HUES6 (cell line): ENCODE results near the gene ODAD3.
A peak's percentile ranks its signal among the peaks of the same experiment; 100 is the strongest.
"Not testable (repeated sequence)": the region's sequence is repeated elsewhere in the genome, so short reads cannot be mapped to it uniquely, and the experiment has no call there.

Experiments
- H3K27ac ChIP-seq: 2 replicates; pipeline ENCODE4 v1.7.0; 2013; ENCODE audit warnings: low read depth, mild to moderate bottlenecking, low read length, inconsistent platforms
- H3K27me3 ChIP-seq: 2 replicates; pipeline ENCODE4 v1.6.1; 2013; ENCODE audit warnings: low read length; ENCODE audit not compliant: control insufficient read depth, insufficient read depth
- H3K36me3 ChIP-seq: 2 replicates; pipeline ENCODE4 v1.6.1; 2013; ENCODE audit warnings: low read length; ENCODE audit not compliant: control insufficient read depth, insufficient read depth
- H3K4me1 ChIP-seq: 2 replicates; pipeline ENCODE4 v1.6.1; 2013; ENCODE audit warnings: low read length; ENCODE audit not compliant: control insufficient read depth, insufficient read depth
- H3K4me3 ChIP-seq: 2 replicates; pipeline ENCODE4 v1.5.1; 2013; ENCODE audit warnings: low read depth, low read length
- H3K9ac ChIP-seq: one replicate; pipeline ENCODE4 v1.6.1; 2013; ENCODE audit warnings: mild to moderate bottlenecking, low read length
- H3K9me3 ChIP-seq: 2 replicates; pipeline ENCODE4 v1.6.1; 2013; ENCODE audit warnings: low read depth, low read length; ENCODE audit not compliant: control insufficient read depth, insufficient read depth

Gene ODAD3

GRCh38 chr19:11457831-11458230, 22.9 kb upstream of the ODAD3 start:
- H3K9ac ChIP-seq: no peak overlapping the region
- no peak overlapping the region for H3K4me3 ChIP-seq

GRCh38 chr19:11457115-11457514, 22.2 kb upstream of the ODAD3 start:
- H3K36me3 ChIP-seq: no peaks in the 10 kb centered on the region
- peaks cover 20% of the 10 kb centered on the region for H3K4me1 ChIP-seq
- H3K27ac ChIP-seq: no peak overlapping the region
- H3K9ac ChIP-seq: no peak overlapping the region
- no peaks in the 10 kb centered on the region for H3K9me3 ChIP-seq
- no peak overlapping the region for H3K4me3 ChIP-seq
- H3K27me3 ChIP-seq: no peaks in the 10 kb centered on the region

More at GRCh38 chr19:11457831-11458230, 22.9 kb upstream of the ODAD3 start:
- no peaks in the 10 kb centered on the region for H3K9me3 ChIP-seq
- H3K4me1 ChIP-seq: peaks cover 13% of the 10 kb centered on the region
- H3K36me3 ChIP-seq: no peaks in the 10 kb centered on the region
- no peak overlapping the region for H3K27ac ChIP-seq
- H3K27me3 ChIP-seq: no peaks in the 10 kb centered on the region

- no peaks in the 10 kb centered on the region for H3K36me3 ChIP-seq
- no peak overlapping the region for H3K4me3 ChIP-seq
- H3K4me1 ChIP-seq: peaks cover 24% of the 10 kb centered on the region
- no peaks in the 10 kb centered on the region for H3K9me3 ChIP-seq
- H3K9ac ChIP-seq: no peak overlapping the region
- H3K27ac ChIP-seq: no peak overlapping the region
- no peaks in the 10 kb centered on the region for H3K27me3 ChIP-seq
Observed at GRCh38 chr19:11456659-11457058, 21.7 kb upstream of the ODAD3 start.

- H3K9ac ChIP-seq, H3K9me3 ChIP-seq, H3K27ac ChIP-seq, H3K4me3 ChIP-seq, H3K27me3 ChIP-seq, H3K36me3 ChIP-seq: not testable (repeated sequence)
- H3K4me1 ChIP-seq: peaks cover 29% of the 10 kb centered on the region
Observed at GRCh38 chr19:11455233-11455554, 20.3 kb upstream of the ODAD3 start.

GRCh38 chr19:11453468-11454341, 18.8 kb upstream of the ODAD3 start:
- H3K4me3 ChIP-seq: no peak overlapping the region
- H3K27ac ChIP-seq: no peak overlapping the region

GRCh38 chr19:11452620-11453310, 17.8 kb upstream of the ODAD3 start:
- H3K27ac ChIP-seq: no peak overlapping the region; the same call in none of the 2 replicates
- no peaks in the 10 kb centered on the region for H3K9me3 ChIP-seq
- H3K4me1 ChIP-seq: peaks cover 29% of the 10 kb centered on the region
- no peaks in the 10 kb centered on the region for H3K27me3 ChIP-seq
- H3K36me3 ChIP-seq: peaks cover 24% of the 10 kb centered on the region
- H3K4me3 ChIP-seq: no peak overlapping the region
- H3K9ac ChIP-seq: no peak overlapping the region

More at GRCh38 chr19:11453468-11454341, 18.8 kb upstream of the ODAD3 start:
- Histone ChIP-seq H3K4me1 (peaks cover 29% of the 10 kb centered on the region), H3K36me3 (peaks cover 14% of the 10 kb centered on the region), H3K9ac (no peak overlapping the region), H3K27me3 (no peaks in the 10 kb centered on the region), H3K9me3 (no peaks in the 10 kb centered on the region)

GRCh38 chr19:11451871-11452619, 17.1 kb upstream of the ODAD3 start:
- Histone ChIP-seq H3K36me3 (peaks cover 31% of the 10 kb centered on the region), H3K9ac (no peak overlapping the region), H3K27me3 (no peaks in the 10 kb centered on the region), H3K27ac (peak overlapping the region; percentile 33; the same call in 1 of the 2 replicates), H3K4me1 (peaks cover 23% of the 10 kb centered on the region), H3K4me3 (peak overlapping the region; percentile 10; the same call in 1 of the 2 replicates), H3K9me3 (no peaks in the 10 kb centered on the region)

- H3K27me3 ChIP-seq: no peaks in the 10 kb centered on the region
- H3K36me3 ChIP-seq: peaks cover 34% of the 10 kb centered on the region
- H3K9me3 ChIP-seq: no peaks in the 10 kb centered on the region
- H3K27ac ChIP-seq: 0 out of 2 replicates have a peak overlapping the region, but pooled peaks have one; percentile 33
- H3K9ac ChIP-seq: no peak overlapping the region
- no peak overlapping the region; the same call in 1 of the 2 replicates for H3K4me3 ChIP-seq
- peaks cover 23% of the 10 kb centered on the region for H3K4me1 ChIP-seq
Observed at GRCh38 chr19:11451327-11451870, 16.5 kb upstream of the ODAD3 start.

GRCh38 chr19:11450570-11451326, 15.8 kb upstream of the ODAD3 start:
- H3K4me1 ChIP-seq: peaks cover 23% of the 10 kb centered on the region
- no peak overlapping the region for H3K27ac ChIP-seq
- no peaks in the 10 kb centered on the region for H3K27me3 ChIP-seq
- H3K9ac ChIP-seq: no peak overlapping the region
- H3K9me3 ChIP-seq: no peaks in the 10 kb centered on the region
- peaks cover 37% of the 10 kb centered on the region for H3K36me3 ChIP-seq
- no peak overlapping the region for H3K4me3 ChIP-seq

- Histone ChIP-seq H3K27me3 (no peaks in the 10 kb centered on the region), H3K36me3 (peaks cover 53% of the 10 kb centered on the region), H3K27ac (no peak overlapping the region), H3K4me1 (peaks cover 23% of the 10 kb centered on the region), H3K9me3 (no peaks in the 10 kb centered on the region), H3K9ac (no peak overlapping the region), H3K4me3 (no peak overlapping the region)
Observed at GRCh38 chr19:11448923-11449554, 14.1 kb upstream of the ODAD3 start.
